ENCODE results near the gene SURF2. TPM values are rescaled to one million over a fixed set of nuclear protein-coding genes. Genes with fewer than 3 reads are reported as not detected.

SURF2 gene
- total and polyA plus RNA-seq, 2 experiments from 2014 or later, result 39.9 to 104 TPM

DNA sequence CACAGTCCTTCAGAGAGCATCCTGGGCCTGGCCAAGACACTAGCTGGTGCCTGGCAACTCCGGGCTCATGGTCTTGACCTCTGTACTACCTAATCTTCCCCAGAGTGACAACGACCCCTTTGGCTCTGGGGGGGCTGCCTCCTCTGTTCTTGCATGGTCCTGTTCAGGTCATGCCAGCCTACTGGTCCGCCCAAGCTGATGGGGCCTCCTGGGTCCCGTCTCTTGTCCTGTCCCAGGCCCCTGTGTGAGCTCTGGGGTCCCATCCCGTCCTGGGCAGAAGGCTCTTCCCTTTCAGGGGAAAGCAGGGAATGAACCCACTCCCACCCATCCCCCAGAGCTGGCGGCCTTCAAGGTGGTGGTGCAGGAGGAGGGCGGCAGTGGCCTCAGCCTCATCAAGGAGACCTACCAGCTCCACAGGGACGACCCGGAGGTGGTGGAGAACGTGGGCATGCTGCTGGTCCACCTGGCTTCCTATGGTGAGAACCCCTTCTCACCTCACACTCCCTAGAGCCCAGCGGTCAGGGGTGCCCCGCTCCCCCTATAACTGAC lies 48.2 kb downstream of the SURF2 start (continued):
- TF ChIP-seq JUNB (IDR thresholded peaks at IDR 0.05; ENCODE audit: unreplicated experiment), result no peak
- TF ChIP-seq, protein P1, sequence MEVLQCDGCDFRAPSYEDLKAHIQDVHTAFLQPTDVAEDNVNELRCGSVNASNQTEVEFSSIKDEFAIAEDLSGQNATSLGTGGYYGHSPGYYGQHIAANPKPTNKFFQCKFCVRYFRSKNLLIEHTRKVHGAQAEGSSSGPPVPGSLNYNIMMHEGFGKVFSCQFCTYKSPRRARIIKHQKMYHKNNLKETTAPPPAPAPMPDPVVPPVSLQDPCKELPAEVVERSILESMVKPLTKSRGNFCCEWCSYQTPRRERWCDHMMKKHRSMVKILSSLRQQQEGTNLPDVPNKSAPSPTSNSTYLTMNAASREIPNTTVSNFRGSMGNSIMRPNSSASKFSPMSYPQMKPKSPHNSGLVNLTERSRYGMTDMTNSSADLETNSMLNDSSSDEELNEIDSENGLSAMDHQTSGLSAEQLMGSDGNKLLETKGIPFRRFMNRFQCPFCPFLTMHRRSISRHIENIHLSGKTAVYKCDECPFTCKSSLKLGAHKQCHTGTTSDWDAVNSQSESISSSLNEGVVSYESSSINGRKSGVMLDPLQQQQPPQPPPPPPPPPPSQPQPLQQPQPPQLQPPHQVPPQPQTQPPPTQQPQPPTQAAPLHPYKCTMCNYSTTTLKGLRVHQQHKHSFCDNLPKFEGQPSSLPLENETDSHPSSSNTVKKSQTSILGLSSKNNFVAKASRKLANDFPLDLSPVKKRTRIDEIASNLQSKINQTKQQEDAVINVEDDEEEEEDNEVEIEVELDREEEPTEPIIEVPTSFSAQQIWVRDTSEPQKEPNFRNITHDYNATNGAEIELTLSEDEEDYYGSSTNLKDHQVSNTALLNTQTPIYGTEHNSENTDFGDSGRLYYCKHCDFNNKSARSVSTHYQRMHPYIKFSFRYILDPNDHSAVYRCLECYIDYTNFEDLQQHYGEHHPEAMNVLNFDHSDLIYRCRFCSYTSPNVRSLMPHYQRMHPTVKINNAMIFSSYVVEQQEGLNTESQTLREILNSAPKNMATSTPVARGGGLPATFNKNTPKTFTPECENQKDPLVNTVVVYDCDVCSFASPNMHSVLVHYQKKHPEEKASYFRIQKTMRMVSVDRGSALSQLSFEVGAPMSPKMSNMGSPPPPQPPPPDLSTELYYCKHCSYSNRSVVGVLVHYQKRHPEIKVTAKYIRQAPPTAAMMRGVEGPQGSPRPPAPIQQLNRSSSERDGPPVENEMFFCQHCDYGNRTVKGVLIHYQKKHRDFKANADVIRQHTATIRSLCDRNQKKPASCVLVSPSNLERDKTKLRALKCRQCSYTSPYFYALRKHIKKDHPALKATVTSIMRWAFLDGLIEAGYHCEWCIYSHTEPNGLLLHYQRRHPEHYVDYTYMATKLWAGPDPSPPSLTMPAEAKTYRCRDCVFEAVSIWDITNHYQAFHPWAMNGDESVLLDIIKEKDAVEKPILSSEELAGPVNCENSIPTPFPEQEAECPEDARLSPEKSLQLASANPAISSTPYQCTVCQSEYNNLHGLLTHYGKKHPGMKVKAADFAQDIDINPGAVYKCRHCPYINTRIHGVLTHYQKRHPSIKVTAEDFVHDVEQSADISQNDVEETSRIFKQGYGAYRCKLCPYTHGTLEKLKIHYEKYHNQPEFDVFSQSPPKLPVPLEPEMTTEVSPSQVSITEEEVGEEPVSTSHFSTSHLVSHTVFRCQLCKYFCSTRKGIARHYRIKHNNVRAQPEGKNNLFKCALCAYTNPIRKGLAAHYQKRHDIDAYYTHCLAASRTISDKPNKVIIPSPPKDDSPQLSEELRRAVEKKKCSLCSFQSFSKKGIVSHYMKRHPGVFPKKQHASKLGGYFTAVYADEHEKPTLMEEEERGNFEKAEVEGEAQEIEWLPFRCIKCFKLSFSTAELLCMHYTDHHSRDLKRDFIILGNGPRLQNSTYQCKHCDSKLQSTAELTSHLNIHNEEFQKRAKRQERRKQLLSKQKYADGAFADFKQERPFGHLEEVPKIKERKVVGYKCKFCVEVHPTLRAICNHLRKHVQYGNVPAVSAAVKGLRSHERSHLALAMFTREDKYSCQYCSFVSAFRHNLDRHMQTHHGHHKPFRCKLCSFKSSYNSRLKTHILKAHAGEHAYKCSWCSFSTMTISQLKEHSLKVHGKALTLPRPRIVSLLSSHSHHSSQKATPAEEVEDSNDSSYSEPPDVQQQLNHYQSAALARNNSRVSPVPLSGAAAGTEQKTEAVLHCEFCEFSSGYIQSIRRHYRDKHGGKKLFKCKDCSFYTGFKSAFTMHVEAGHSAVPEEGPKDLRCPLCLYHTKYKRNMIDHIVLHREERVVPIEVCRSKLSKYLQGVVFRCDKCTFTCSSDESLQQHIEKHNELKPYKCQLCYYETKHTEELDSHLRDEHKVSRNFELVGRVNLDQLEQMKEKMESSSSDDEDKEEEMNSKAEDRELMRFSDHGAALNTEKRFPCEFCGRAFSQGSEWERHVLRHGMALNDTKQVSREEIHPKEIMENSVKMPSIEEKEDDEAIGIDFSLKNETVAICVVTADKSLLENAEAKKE (CRISPR knock-in tag; IDR thresholded peaks at IDR 0.05), result no peak

DNA sequence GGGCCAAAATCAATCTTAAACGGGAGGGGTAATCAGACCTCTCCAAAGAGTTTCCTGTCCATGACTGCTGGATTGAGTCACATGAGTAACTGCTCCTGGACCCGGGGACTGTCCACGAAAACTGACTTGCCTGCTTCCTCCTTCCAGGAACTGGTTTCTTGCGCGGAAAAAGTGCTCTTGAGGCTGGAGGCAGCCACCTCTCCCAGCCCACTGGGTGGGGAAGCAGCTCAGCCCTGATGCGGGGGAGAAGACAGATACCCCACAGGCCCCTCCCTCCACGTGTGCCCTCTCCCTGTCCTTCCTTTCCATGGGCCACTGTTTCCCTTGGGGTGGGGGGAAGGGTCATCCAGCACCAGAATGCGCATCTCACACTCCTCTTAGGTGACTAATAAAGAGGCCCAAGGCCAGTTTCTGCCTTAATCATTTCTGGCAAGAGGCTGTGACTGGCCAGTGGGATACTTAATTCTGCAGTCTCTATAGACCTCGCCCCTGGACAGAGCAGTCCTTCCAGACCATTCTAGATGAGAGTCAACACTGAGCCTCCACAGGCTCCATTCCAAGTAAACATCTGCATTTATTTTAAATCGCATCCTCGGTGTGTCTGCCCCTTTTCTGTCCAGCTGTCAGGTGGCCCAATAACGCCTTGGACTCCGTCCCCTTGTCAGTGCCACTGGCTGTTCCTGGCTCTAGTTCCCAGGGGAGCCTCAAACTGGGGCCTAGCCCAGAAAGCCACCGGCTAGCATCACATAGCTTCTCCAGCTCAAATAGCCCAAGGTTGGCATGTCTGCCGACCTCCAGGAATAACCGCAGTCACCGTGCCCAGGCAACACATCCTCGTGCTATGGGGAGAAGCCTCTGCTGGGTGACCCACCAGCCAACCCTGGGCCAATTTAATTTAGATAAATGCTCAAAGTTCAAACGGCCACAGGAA lies 49.4 kb downstream of the SURF2 start:
- Histone ChIP-seq H3K27ac (ENCODE audit: low read depth) (no peak overlapping the region), H3K4me1 (ENCODE audit: insufficient read depth) (no peaks in the 10 kb centered on the region), H3K27me3 (ENCODE audit: insufficient read depth) (no peaks in the 10 kb centered on the region), H3K9me2 (ENCODE audit: insufficient read depth) (no peaks in the 10 kb centered on the region), H3K79me2 (replicated peaks; ENCODE audit: insufficient read depth) (no peaks in the 10 kb centered on the region), H2AFZ (no peak overlapping the region), H3K4me2 (no peak overlapping the region), H3K4me3 (no peak overlapping the region), H3F3A (replicated peaks; ENCODE audit: low read depth) (0 out of 2 replicates have a peak, but pooled peaks cover 13% of the 10 kb centered on the region), H4K20me1 (replicated peaks; ENCODE audit: insufficient read depth) (no peaks in the 10 kb centered on the region; the same call in 1 of the 2 replicates), H3K36me3 (ENCODE audit: insufficient read depth) (peaks cover 6% of the 10 kb centered on the region; the same call in 1 of the 2 replicates)
- Mint-ChIP-seq H3K4me3 (no peak overlapping the region), H3K4me1 (peaks cover 3% of the 10 kb centered on the region; the same call in 2 of the 3 replicates), H3K27me3 (ENCODE audit: insufficient read depth, low read depth, poor library complexity) (peaks cover 23% of the 10 kb centered on the region), H3K36me3 (ENCODE audit: low read depth) (peaks cover 50% of the 10 kb centered on the region), H3K9me3 (no peaks in the 10 kb centered on the region; the same call in 2 of the 3 replicates), H3K27ac (no peak overlapping the region)
- DNase-seq (ENCODE audit: low spot score), result no peak
- no peak for ATAC-seq
- TF ChIP-seq JUNB (IDR thresholded peaks at IDR 0.05; ENCODE audit: unreplicated experiment), result no peak
- no peak for TF ChIP-seq ZNF331 (CRISPR knock-in tag; IDR thresholded peaks at IDR 0.05; ENCODE audit: low read depth)
- TF ChIP-seq STAT1 (IDR thresholded peaks at IDR 0.05; ENCODE audit: unreplicated experiment), result no peak
- no peak for TF ChIP-seq EZH2phosphoT487 (IDR thresholded peaks at IDR 0.05; ENCODE audit: unreplicated experiment)
- TF ChIP-seq, protein P1 (CRISPR knock-in tag; IDR thresholded peaks at IDR 0.05), result no peak
- TF ChIP-seq NANOG (IDR thresholded peaks at IDR 0.05; ENCODE audit: borderline replicate concordance), result no peak
- TF ChIP-seq POLR2AphosphoS5 (IDR thresholded peaks at IDR 0.05; ENCODE audit: low read depth), result no peak
